Measurements from ENCODE around the gene SLC7A1. TPM values are rescaled to one million over a fixed set of nuclear protein-coding genes. Genes with fewer than 3 reads are reported as not detected.

SLC7A1 gene
- total and polyA plus RNA-seq, 2 experiments from 2014 or later = 23.0 to 74.7 TPM

- no peak for TF ChIP-seq ZNF462 (CRISPR knock-in tag; IDR thresholded peaks at IDR 0.05)
- TF ChIP-seq EZH2phosphoT487 (IDR thresholded peaks at IDR 0.05; ENCODE audit: unreplicated experiment) = no peak
- no peak for TF ChIP-seq STAT1 (IDR thresholded peaks at IDR 0.05; ENCODE audit: unreplicated experiment)
- TF ChIP-seq CREB1 (CRISPR knock-in tag; IDR thresholded peaks at IDR 0.05; ENCODE audit: low read depth) = no peak
- TF ChIP-seq NANOG (IDR thresholded peaks at IDR 0.05; ENCODE audit: borderline replicate concordance) = no peak
These were observed 93.0 kb downstream of the SLC7A1 start (continued) for GRCh38 chr13:29502391-29503008.

GRCh38 chr13:29501674-29502073 is 93.8 kb downstream of the SLC7A1 start:
- no peak overlapping the region for H3K27ac Mint-ChIP-seq
- peaks cover 8% of the 10 kb centered on the region for H3K27me3 Mint-ChIP-seq (ENCODE audit: insufficient read depth, low read depth, poor library complexity)
- no peaks in the 10 kb centered on the region for H3K36me3 Mint-ChIP-seq (ENCODE audit: low read depth)
- TF ChIP-seq ETS1 (IDR thresholded peaks at IDR 0.05) (no peak), STAT1 (IDR thresholded peaks at IDR 0.05; ENCODE audit: unreplicated experiment) (no peak), EZH2phosphoT487 (IDR thresholded peaks at IDR 0.05; ENCODE audit: unreplicated experiment) (no peak)
- Histone ChIP-seq H3K79me2 (replicated peaks; ENCODE audit: insufficient read depth) (no peaks in the 10 kb centered on the region), H3K9me2 (ENCODE audit: insufficient read depth) (no peaks in the 10 kb centered on the region), H3K36me3 (ENCODE audit: insufficient read depth) (no peaks in the 10 kb centered on the region), H3F3A (replicated peaks; ENCODE audit: low read depth) (no peaks in the 10 kb centered on the region), H4K20me1 (replicated peaks; ENCODE audit: insufficient read depth) (no peaks in the 10 kb centered on the region), H3K27me3 (ENCODE audit: insufficient read depth) (no peaks in the 10 kb centered on the region), H3K4me3 (no peak overlapping the region), H3K4me2 (no peak overlapping the region), H2AFZ (no peak overlapping the region), H3K4me1 (ENCODE audit: insufficient read depth) (no peaks in the 10 kb centered on the region), H3K27ac (ENCODE audit: low read depth) (no peak overlapping the region)
- no peak overlapping the region for H3K4me3 Mint-ChIP-seq
- H3K4me1 Mint-ChIP-seq = peaks cover 10% of the 10 kb centered on the region
- ATAC-seq (no peak), DNase-seq (ENCODE audit: low spot score) (no peak)
- H3K9me3 Mint-ChIP-seq = no peaks in the 10 kb centered on the region
